T-helper 9 cell (primary cell): ENCODE measurements around the gene U2AF2.

Experiments used
- DNase-seq: peaks from one replicate; pipeline ENCODE4 v3.0.0-alpha.2; 2020
- total RNA-seq, 2 donors: gene quantifications; one replicate each; lab custom pipeline; 2026; lab: John Stamatoyannopoulos, UW

Gene U2AF2
- total RNA-seq: 169 to 224 reads per million in 2 donors

- DNase-seq: peak; percentile 99
Measured at GRCh38 chr19:55654868-55655647, at the start of gene U2AF2. TSS of gene U2AF2 (plus strand) at chr19:55655035. CDS start at chr19:55655105, 70 bp downstream.

GRCh38 chr19:55605207-55605636 is 49.6 kb upstream of the U2AF2 start:
- DNase-seq: peak; percentile 97

GRCh38 chr19:55605637-55606470 is 49.0 kb upstream of the U2AF2 start, which contains the start of gene ZNF865:
TSS of gene ZNF865 (plus strand) at chr19:55605647. CDS start at chr19:55613619, 7,972 bp downstream.
- DNase-seq: peak; percentile 63

GRCh38 chr19:55606471-55606787 is 48.4 kb upstream of the U2AF2 start:
- DNase-seq: no peak

- DNase-seq: no peak
Measured at GRCh38 chr19:55606817-55607216, 48.0 kb upstream of the U2AF2 start.

GRCh38 chr19:55609326-55609725 is 45.5 kb upstream of the U2AF2 start:
- DNase-seq: no peak

GRCh38 chr19:55611300-55611982 is 43.4 kb upstream of the U2AF2 start:
- no peak for DNase-seq

- no peak for DNase-seq
Measured at GRCh38 chr19:55611983-55612645, 42.7 kb upstream of the U2AF2 start.

- no peak for DNase-seq
Measured at GRCh38 chr19:55613396-55613795, 41.4 kb upstream of the U2AF2 start.

GRCh38 chr19:55613930-55614710 is 40.7 kb upstream of the U2AF2 start:
- DNase-seq: no peak

- DNase-seq: no peak
Measured at GRCh38 chr19:55614711-55615542, 39.9 kb upstream of the U2AF2 start.

- DNase-seq: no peak
Measured at GRCh38 chr19:55615543-55616394, 39.1 kb upstream of the U2AF2 start.

GRCh38 chr19:55616395-55616875 is 38.4 kb upstream of the U2AF2 start:
- no peak for DNase-seq

- no peak for DNase-seq
Measured at GRCh38 chr19:55617426-55617825, 37.4 kb upstream of the U2AF2 start.

- DNase-seq: no peak
Measured at GRCh38 chr19:55618426-55618825, 36.4 kb upstream of the U2AF2 start.

GRCh38 chr19:55619286-55619685 is 35.5 kb upstream of the U2AF2 start:
- no peak for DNase-seq

- no peak for DNase-seq
Measured at GRCh38 chr19:55620410-55621204, 34.2 kb upstream of the U2AF2 start.

GRCh38 chr19:55621205-55621672 is 33.6 kb upstream of the U2AF2 start:
- DNase-seq: no peak
